Erythroblast (primary cell): ENCODE measurements around the gene KDM7A.

Source experiments
- DNase-seq, 2 experiments: peaks; one replicate each; lab custom pipeline; 2025; lab: John Stamatoyannopoulos, UW
- GATA1 ChIP-seq: IDR thresholded peaks from 2 replicates; pipeline ENCODE4 v1.6.1; 2011; ENCODE audit warnings: low read depth, mild to moderate bottlenecking, control low read depth, low read length, moderate library complexity
- POLR2A ChIP-seq: IDR thresholded peaks from 2 replicates; pipeline ENCODE4 v1.6.1; 2011; ENCODE audit warnings: mild to moderate bottlenecking, low read length

KDM7A gene

DNA sequence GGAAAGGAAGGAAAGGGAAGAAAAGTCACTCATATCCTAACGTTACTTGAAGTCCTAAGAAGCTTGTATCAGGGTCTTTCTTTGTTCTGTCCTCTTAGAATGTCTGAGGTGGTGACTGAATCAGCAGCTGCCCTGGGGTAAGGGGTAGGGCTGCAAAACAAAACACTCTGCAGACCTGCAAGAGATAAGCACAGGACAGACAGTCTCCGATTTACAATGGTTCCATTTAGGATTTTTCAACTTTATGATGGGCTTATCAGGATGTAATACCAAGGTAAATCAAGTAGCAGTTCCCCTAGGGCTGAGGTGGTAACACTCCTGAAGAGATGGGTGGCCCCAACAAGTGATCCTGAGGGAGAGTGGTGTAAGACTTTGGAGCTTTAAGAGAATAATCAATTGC lies 16.5 kb downstream of the KDM7A start:
- no peak for TF ChIP-seq POLR2A
- no peak for TF ChIP-seq GATA1
- DNase-seq, result no peak

DNA sequence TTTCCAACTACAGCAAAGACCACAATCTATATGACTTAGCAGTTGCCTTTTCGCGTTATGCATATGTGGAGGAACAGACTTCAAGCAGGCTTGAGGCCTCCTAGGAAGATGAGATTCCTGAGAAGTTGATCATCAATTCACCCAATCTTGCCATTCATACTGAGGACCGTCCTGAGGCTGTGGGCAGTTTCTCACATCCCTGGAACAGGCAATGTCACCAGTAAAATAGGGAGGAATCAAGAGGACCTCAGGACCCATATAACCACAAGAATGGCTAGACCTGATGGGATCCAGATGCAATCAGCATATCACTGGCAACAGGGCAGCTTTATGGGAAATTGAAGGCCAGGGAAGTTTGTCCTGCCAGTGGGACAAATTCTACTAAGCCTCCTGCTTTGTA lies 17.3 kb downstream of the KDM7A start:
- no peak for DNase-seq

DNA sequence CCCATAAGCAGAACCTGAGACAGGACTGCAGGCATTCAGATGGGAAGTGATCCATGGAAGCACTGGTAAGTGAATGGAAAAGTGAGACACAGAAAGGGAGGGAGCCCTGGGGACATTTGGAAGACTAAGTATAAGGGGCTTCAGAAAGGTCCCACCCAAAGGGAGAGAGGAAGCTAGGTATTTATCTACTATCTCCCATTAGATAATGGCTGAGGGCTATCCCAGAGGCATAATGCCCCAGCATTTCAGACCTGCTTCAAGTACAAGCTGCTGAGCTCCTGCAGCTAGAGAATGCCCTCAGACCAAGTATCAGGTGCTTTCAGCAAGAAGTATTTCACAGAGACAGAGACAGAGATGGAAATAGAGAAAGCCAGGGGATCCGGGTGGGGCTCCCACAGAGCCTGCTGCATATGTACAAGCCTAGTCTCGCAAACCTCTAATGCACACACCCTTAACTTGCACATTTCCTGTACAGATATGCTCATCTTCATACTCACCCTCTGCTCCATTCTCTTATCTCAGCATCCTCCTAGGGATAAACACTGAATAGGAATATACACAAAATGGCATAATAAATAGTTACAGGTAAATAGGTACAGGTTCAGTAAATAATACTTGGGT lies 20.2 kb downstream of the KDM7A start:
- no peak for TF ChIP-seq GATA1
- peak; percentile 26 to 35 for DNase-seq

More for the DNA sequence above, 17.3 kb downstream of the KDM7A start:
- TF ChIP-seq POLR2A (no peak), GATA1 (no peak)

DNA sequence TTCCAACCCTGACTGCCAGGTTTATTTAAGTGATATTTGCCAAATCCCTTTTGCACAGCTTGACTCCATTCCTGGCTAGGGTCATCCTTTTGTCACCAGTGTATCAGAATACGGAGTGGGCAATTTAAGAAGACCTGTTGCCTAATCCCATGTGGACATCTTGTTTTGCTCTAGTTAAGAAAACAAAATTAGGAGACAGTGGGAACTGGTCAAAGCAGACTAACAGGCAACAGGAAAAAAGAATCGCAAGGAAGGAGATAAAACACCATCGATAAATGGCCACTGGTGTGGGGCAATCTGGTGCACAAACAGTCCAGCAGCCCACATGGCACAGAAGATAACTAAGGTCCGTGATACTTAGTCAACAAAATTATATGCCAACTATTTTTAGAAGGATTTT lies 21.4 kb downstream of the KDM7A start:
- TF ChIP-seq POLR2A (no peak), GATA1 (no peak)

DNA sequence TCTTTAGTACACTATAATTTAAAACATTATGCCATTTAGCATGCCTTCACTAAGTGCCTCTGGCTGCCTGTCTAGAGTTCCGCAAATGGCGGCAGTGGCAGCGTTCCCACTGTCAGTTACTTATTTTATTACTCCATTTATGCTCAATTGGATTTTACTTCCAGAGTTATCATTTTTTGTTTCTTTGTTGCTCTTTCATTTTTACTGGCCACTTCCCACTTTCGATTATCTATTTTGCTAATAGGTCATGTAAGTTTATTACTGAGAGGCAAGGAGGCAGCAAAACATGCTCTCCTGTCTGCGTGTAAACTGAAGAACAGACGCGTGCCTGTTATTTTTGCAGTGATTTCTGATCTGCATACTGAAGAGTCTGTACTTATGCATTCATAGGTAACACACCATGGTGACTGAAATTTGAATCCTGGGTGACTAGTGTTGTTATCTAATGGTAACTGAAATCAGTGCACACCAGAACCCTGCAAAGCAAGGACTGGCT lies 23.1 kb downstream of the KDM7A start:
- DNase-seq, result no peak
- TF ChIP-seq POLR2A (no peak), GATA1 (no peak)

More for the DNA sequence above, 21.4 kb downstream of the KDM7A start:
- peak; percentile 19 to 49 for DNase-seq

DNA sequence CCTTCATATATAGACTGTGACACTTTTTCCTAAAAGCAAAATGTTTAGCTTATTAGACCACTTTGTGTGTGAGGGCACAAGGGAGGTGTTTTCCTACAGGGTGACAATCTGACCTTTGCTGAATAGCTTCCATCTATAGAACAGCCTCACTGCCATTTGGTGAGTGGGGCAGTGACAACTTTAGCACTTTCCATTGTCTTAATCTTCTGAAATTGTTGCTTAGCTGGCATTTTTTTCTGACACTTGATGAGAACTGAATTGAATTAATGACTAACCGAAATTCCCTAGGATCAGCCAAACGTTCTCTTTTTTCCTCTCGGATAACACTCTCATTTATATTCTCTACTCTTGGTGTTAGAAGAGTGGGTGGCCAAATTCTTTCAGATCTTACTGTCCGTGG lies 30.2 kb downstream of the KDM7A start:
- DNase-seq, result no peak
- no peak for TF ChIP-seq POLR2A
- no peak for TF ChIP-seq GATA1

DNA sequence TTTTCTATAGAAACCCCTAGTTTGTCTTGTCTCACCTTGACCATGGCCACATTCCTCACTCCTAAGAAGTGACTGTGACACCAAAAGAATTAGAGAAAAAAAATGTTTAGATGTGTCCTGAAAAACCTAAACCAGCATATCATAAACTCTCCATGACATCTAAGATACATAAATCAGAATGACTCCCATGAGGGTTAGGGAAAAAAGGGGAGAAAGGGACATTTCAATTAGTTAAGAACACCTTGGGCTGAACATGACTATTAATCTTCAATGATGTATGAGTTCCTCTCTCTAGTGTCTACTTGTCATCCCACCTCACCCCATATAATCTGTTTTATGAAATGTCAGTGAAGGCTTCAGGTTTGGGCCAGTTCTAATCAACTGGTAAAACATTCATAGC lies 31.1 kb downstream of the KDM7A start:
- TF ChIP-seq POLR2A, result no peak
- TF ChIP-seq GATA1, result no peak
- DNase-seq, result no peak

DNA sequence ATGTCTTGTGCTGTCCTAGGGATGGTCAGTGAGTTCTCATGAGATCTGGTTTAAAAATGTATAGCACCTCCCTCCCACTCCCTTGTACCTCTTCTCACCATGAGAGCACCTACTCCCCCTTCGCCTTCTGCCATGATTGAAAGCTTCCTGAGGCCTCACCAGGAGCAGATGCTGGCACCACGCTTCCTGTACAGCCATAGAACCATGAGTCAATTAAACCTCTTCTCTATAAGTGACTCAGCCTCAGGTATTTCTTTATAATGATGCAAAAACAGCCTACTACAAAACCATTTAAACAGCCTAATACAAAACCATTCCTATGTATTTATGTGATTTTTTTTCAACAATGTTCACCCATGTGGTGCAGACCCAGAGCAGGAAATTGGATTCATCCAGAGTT lies 32.0 kb downstream of the KDM7A start:
- no peak for DNase-seq

DNA sequence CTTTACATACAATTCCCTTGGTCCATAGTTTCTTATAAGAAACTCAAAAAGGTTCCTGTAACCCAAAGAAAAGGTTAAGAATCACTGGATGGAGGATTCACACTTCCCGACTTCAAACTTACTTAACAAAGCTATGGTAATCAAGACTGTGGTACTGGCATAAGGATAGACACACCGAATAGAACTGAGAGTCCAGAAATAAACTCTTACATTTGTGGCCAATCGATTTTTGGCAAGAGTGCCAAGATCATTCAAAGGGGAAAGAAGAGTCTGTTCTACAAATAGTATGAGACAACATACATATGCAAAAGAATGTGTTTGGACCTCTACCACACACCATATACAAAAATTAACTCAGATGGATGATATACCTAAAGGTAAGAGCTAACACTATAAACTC lies 32.8 kb downstream of the KDM7A start:
- TF ChIP-seq GATA1, result no peak
- TF ChIP-seq POLR2A, result no peak
- no peak for DNase-seq

More for the DNA sequence above, 32.0 kb downstream of the KDM7A start:
- TF ChIP-seq GATA1, result no peak
- TF ChIP-seq POLR2A, result no peak

DNA sequence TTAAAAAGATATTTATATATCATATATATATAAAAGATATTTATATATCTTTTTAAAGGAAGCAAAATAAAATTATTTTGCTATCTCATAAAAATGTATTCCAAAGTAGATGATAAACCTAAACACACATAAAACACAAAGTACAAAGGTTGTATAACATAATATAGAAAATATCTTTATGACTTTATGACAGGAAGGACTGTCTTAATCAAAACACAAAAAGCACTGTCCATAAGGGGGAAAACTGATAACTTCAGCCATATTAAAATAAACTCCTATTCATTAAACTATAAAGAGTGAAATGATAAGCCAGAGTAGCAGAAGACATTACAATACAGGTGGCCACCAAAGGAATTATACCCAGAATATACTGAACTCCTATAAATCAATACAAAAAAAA lies 34.8 kb downstream of the KDM7A start:
- TF ChIP-seq POLR2A (no peak), GATA1 (no peak)
- DNase-seq, result no peak

DNA sequence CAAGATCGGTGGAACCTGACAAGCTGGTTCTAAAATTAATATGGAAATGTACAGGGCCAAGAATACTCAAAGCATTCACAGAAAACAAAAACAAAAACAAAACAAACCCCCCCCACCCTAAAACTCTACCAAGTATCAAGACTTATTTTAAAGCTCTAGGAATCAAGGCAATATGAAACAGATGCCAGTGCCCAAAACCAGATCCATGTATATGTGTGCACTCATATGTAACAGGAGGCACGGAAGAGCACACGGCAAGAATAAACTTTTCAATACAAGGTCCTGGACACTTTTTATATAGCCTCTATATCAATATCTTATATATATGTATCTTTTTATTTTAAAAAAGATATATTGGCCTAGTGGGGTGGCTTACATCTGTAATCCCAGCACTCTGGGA lies 35.5 kb downstream of the KDM7A start:
- no peak for DNase-seq
- TF ChIP-seq POLR2A (no peak), GATA1 (no peak)

DNA sequence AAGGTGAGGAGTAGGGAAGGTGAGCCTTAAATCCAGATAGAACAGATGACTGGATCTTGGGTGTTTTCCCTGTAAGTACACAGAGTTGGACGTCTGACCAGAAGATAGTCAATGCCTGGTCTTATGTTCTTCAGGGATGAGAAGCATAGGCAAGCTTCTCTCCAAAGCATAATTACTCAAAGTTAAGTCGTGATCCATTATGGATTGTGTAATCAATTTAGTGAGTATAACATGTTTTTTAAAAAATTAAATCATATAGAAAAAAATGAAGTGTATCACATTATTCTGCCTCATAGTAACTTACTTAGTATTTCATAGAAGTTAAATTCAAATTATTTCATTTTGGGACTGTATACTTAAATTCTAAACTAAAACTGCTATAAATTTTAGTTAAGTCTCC lies 39.7 kb downstream of the KDM7A start:
- DNase-seq, result no peak
- TF ChIP-seq POLR2A, result no peak
- TF ChIP-seq GATA1, result no peak

DNA sequence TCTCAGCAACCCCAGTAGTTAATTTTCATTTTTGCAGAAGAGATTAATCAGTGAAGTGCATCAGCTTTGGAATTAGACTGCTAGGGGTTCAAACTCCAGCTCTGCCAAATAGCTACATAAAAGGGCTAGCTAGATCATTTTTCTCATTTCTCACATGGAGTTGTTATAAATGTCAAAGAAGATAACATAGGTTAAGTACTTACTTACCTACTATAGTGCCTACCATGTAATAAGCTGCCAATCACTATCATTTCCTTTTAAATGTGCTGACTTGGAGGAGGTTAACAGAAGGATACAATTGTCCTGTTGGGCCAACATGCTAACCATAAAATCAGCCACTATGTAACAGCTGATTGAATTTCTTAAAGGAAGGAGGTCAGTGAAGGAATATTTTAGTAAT lies 40.7 kb downstream of the KDM7A start:
- no peak for DNase-seq
- no peak for TF ChIP-seq GATA1
- no peak for TF ChIP-seq POLR2A

DNA sequence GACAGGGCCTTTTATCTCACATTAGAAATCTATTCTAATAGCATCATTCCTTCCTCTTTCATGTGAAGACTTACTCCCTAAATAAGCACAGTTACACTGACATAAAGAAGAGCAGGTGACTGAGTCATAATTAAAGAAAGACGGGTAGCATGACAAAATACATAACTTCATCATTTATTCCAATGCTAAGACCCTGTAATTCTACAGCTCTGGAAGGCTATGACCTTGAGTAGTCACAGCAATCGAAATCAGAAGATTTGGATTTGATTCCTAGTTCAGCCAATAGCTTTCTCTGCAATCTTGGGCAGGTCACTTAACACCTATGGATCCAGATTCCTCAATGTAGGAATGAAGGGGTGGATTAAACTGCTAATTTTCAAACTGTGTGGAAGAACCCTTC lies 42.7 kb downstream of the KDM7A start:
- no peak for DNase-seq
- TF ChIP-seq POLR2A (no peak), GATA1 (no peak)

DNA sequence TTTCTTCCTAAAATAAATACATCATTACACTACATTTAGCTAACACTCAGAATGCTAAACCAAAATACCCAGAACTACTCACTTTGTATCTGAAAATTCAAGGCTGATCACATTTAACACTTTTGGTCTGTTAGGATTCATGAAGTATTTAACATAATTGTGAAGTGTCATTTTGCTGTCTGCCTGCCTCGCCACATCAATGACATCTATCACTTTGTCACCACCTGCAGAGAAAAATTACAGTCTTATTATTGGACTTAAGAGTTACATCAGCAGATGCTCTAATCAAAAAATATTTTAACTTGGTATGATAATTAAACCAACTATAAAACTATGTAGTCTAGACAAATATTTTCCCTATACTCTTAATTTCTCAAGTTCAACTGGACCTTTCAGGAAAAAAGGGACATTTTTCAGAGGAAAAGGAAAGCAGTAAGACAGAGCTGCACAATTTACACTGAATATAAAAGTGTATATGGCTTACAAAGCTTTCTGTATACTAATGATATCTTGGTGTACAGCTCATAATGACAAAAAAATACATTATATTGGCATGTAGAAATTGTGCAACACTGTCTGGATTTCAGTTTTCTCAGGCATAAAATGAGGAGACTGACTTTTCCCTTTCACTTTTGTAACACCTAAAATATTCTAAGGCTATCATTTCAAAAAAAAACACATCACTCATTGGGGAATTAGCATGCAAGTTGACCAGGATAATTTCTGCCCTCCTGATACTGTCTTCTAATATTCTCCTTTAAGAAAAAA lies 49.2 kb downstream of the KDM7A start:
- TF ChIP-seq GATA1, result no peak
- no peak for TF ChIP-seq POLR2A
- no peak for DNase-seq
